ENCODE data around the gene ATXN1. TPM values are rescaled to one million over a fixed set of nuclear protein-coding genes. Genes with fewer than 3 reads are reported as not detected.

The ATXN1 gene
- total RNA-seq, 4 donors from 2014 or later: 21.0 to 102 (median 51.1) TPM

DNA sequence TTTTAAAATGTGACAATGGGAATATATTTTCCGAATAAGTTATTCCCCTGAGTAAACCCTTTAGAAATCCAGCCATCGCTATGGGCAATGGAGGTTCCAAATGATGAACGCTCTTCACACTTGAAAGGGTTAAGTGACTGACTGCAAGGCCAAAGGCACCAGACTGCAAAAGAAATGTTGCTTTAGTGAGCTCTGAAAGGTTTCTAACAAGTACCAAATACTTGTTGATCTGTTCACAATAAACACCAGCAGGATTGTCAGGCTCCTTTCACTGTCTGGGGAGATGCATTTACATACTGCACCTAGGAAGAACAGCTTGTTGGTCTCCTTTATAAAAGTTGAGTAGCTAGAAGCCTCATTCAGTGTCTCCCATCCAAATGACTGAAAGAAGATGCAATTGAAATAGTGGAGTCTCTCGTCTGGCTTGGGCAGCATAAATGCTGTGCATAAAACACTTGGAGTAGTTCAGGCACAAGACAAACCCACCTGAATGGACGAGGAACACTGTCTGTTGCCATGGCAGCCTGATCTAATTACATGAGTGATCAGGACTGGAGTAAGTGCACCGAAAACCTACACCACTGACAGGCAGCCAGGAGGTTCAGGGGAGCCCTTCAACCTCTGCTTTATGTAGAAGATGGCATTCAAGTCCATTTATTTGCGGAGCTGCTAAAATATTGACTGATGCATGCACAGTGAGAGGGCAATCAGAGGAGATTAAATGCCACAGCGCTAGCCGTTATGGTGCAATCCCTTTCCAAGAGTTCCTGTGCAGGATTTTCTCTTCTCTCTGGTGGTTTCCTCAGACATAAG is 2.9 kb downstream of the ATXN1 start:
- no peak for DNase-seq
- H3K36me3 ChIP-seq: no peaks in the 10 kb centered on the region
- H3K4me1 ChIP-seq: peaks cover 3% of the 10 kb centered on the region in 2 donors
- intact Hi-C loops (cut with DNase I; ENCODE audit: low total_unique reads): loop anchor here (5.0 kb wide), 1 partner anchor 46 kb away; no protein-coding TSS in a partner anchor
- H3K27me3 ChIP-seq: no peaks in the 10 kb centered on the region
- H3K9me3 ChIP-seq: no peaks in the 10 kb centered on the region
- H3K27ac ChIP-seq: peak overlapping the region; percentile 98 to 100
- TF ChIP-seq, protein P1, sequence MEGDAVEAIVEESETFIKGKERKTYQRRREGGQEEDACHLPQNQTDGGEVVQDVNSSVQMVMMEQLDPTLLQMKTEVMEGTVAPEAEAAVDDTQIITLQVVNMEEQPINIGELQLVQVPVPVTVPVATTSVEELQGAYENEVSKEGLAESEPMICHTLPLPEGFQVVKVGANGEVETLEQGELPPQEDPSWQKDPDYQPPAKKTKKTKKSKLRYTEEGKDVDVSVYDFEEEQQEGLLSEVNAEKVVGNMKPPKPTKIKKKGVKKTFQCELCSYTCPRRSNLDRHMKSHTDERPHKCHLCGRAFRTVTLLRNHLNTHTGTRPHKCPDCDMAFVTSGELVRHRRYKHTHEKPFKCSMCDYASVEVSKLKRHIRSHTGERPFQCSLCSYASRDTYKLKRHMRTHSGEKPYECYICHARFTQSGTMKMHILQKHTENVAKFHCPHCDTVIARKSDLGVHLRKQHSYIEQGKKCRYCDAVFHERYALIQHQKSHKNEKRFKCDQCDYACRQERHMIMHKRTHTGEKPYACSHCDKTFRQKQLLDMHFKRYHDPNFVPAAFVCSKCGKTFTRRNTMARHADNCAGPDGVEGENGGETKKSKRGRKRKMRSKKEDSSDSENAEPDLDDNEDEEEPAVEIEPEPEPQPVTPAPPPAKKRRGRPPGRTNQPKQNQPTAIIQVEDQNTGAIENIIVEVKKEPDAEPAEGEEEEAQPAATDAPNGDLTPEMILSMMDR (IDR thresholded peaks at IDR 0.05): no peak
- no peak for TF ChIP-seq POLR2A (IDR thresholded peaks at IDR 0.05)
- H3K4me3 ChIP-seq: peak overlapping the region; percentile 86 to 97

DNA sequence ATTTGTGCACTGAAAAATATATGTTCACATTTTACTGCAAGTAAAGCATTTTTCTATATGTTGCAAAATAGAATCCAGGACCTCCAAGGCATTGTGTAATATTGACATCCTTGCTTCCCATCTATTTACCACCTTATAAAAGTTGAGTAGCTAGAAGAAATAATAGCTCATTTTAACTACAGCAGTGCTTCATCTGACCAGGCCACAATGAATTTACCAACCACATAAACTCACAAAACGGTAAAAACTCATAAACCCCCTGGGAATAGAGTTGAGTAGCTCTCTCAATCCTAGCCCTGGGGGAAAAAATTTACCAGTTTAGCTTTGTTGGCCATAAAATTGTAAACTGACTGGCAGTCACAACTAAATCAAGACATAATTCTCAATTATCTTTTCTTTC is 3.9 kb downstream of the ATXN1 start:
- intact Hi-C loops (cut with DNase I; ENCODE audit: low total_unique reads): loop anchor here (5.0 kb wide), 1 partner anchor 45 kb away; no protein-coding TSS in a partner anchor
- peaks cover 10% of the 10 kb centered on the region in 2 donors for H3K4me1 ChIP-seq
- peak overlapping the region; percentile 35 to 98 for H3K27ac ChIP-seq
- H3K9me3 ChIP-seq: no peaks in the 10 kb centered on the region
- H3K27me3 ChIP-seq: no peaks in the 10 kb centered on the region
- TF ChIP-seq, protein P1 (IDR thresholded peaks at IDR 0.05): no peak
- no peak for TF ChIP-seq POLR2A (IDR thresholded peaks at IDR 0.05)
- no peak for DNase-seq
- no peak overlapping the region for H3K4me3 ChIP-seq
- H3K36me3 ChIP-seq: no peaks in the 10 kb centered on the region

DNA sequence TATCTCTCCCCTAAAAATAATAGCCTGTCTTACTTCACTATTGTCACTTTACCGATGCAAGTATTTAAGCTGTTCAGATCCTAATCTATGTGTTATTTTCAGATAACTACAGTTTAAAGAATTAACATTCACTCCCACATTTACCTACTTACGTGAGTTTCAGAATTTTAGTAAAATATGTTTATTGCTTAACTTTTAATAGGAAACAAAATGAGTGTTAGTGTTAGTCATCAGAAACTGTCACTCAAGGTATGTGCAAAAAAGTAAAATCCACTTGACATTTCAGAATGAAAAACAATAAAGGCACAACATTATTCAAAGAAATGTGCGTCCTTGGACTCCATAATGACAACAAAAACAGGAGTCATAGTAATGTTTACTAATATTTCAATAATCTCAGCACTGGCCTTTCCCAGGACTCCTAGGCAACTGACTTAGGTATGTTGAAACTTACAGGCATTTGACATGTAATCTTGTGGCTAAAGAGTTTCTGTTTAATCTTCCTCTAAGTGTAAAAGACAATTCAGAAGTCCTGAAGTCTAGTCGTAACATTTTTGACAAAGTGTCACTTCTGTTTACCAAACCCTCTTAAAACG is 4.5 kb downstream of the ATXN1 start:
- no peak for DNase-seq
- no peaks in the 10 kb centered on the region for H3K27me3 ChIP-seq
- H3K4me1 ChIP-seq: peaks cover 10 to 11% of the 10 kb centered on the region in 2 donors
- intact Hi-C loops (cut with DNase I; ENCODE audit: low total_unique reads): loop anchor here (5.0 kb wide), 1 partner anchor 44 kb away; no protein-coding TSS in a partner anchor
- H3K27ac ChIP-seq: peak overlapping the region in 1 of 2 donors; percentile 24
- H3K36me3 ChIP-seq: no peaks in the 10 kb centered on the region
- TF ChIP-seq POLR2A (IDR thresholded peaks at IDR 0.05): no peak
- TF ChIP-seq, protein P1 (IDR thresholded peaks at IDR 0.05): no peak
- H3K4me3 ChIP-seq: no peak overlapping the region
- H3K9me3 ChIP-seq: no peaks in the 10 kb centered on the region

DNA sequence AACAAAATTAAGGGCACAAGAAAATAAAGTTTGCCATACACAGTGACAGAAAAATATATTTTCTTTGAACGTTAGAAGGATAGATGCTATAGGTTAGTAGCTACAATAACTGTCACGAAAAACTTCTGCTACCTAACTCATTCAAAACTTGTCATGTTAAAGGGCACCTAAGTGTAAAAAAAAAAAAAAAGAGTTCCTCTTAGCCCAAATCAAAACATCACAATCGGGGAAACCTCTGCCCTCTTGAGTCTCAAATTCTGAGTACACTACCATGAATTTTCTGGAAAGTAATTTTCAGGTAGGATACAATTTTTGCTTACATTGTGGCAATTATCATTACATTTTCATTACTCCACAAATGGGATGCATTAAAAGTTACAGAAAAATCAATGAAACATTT is 5.7 kb downstream of the ATXN1 start:
- no peaks in the 10 kb centered on the region for H3K27me3 ChIP-seq
- no peaks in the 10 kb centered on the region for H3K9me3 ChIP-seq
- no peak for DNase-seq
- no peaks in the 10 kb centered on the region for H3K36me3 ChIP-seq
- TF ChIP-seq, protein P1 (IDR thresholded peaks at IDR 0.05): no peak
- no peak for TF ChIP-seq POLR2A (IDR thresholded peaks at IDR 0.05)
- no peak overlapping the region for H3K27ac ChIP-seq
- H3K4me1 ChIP-seq: peaks cover 10 to 11% of the 10 kb centered on the region in 2 donors
- H3K4me3 ChIP-seq: no peak overlapping the region
- intact Hi-C loops (cut with DNase I; ENCODE audit: low total_unique reads): loop anchor here (5.0 kb wide), 1 partner anchor 43 kb away; no protein-coding TSS in a partner anchor

DNA sequence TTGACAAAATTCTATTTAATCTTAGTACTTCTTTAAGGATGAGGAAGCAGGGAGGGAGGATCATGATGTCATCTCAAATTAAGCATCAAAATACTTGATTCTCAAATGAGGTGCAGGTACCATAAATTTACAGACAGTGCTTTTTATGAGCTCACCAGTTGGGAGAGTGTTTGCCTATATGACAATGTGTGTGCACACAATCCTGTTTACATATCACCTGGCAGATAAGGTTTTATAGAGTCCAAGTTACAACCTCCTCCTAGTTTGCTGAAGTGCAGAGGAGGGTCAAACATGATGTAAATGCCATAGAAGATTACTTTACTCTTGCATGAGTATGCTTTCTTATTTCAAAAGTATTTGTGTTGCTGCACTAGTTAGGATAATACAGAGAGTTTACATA is 6.4 kb downstream of the ATXN1 start:
- peaks cover 10 to 11% of the 10 kb centered on the region in 2 donors for H3K4me1 ChIP-seq

More for the DNA sequence above, 6.4 kb downstream of the ATXN1 start:
- Histone ChIP-seq H3K36me3 (no peaks in the 10 kb centered on the region), H3K9me3 (no peaks in the 10 kb centered on the region), H3K27me3 (no peaks in the 10 kb centered on the region), H3K27ac (peak overlapping the region in 1 of 2 donors; percentile 47), H3K4me3 (no peak overlapping the region)
- TF ChIP-seq, protein P1 (IDR thresholded peaks at IDR 0.05): no peak
- no peak for TF ChIP-seq POLR2A (IDR thresholded peaks at IDR 0.05)
- DNase-seq: no peak
- intact Hi-C loops (cut with DNase I; ENCODE audit: low total_unique reads): loop anchor here (5.0 kb wide), 1 partner anchor 43 kb away; no protein-coding TSS in a partner anchor
